Posterior cingulate gyrus (tissue), 11 donors: ENCODE data around the gene SEZ6L2.
"Not testable (repeated sequence)": the region's sequence is repeated elsewhere in the genome, so short reads cannot be mapped to it uniquely, and the experiment has no call there.

Source experiments
- DNase-seq, 10 donors: peaks; one replicate each; pipeline versions ENCODE4 v3.0.0 to v3.0.0-alpha.2; 2020 to 2021; ENCODE audit warnings: mixed read lengths in 3 of 10
- intact Hi-C: fragments of 100-400 bp; cut with DNase I; formaldehyde crosslinking; loops from one replicate; pipeline ENCODE4 v1.15.1; 2023

SEZ6L2 gene

GRCh38 chr16:29893553-29893952 lies 5.8 kb downstream of the SEZ6L2 start:
- intact Hi-C loops = no loop called here

GRCh38 chr16:29892458-29892813 lies 6.9 kb downstream of the SEZ6L2 start:
- no peak for DNase-seq
- intact Hi-C loops = no loop called here

More at GRCh38 chr16:29893553-29893952, 5.8 kb downstream of the SEZ6L2 start:
- DNase-seq = peak in 1 of 10 donors; percentile 1

DNA sequence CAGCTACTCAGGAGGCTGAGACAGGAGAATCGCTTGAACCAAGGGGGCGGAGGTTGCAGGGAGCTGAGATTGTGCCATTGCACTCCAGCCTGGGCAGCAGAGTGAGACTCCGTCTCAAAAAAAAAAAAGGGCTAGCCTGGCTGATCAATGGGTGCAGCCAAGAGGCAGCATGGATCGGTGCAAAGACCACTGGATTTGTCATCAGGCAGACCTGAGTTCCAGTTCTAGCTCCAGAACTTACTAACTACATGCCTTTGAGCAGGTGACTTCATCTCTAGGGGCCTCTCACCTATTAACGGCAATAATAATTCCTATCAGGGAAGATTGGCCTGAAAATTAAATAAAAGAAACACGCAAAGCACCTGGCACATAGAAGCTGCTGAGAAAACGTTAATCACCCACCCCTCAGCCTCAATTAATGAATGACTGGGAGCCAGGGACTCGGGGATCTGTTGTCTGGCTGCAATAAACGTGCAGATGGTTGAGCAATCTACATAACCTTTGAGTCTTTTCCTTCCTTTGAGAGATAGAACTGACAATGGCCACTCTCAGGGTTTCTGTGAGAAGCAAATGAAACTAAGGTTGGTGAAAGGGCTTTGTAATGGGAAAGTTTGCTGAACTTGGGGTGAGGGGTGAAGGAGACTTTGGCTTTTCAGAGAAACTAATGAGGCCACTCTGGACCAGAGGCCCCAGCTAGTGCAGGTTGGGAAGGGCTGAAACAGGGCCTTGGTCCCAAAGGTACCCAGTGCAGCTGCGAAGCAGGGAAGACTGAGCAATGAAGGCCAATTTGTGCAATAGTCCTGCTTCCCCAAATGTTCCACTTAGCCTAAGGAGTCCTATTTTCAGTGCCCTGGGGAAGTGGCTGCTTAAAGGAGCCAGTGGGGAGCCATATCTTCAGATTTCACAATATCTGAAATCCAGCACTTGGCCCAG lies 7.6 kb downstream of the SEZ6L2 start:
- DNase-seq = peak in 1 of 10 donors; percentile 33
- intact Hi-C loops = no loop called here

DNA sequence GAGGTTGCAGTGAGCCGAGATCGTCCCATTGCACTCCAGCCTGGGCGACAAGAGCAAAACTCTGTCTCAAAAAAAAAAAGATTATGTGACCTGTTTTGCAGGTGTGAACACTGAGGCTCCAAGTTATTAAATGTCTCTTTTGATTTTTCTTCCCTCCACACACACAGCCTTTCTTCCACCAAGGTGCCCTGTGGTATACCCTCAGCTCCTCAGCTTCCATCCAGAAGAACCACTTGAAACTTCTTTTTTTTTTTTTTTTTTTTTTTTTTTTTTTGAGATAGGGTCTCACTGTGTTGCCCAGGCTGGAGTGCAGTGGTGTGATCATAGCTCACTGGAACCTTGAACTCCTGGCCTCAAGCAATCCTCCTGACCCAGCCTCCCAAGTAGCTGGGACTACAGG lies 10.0 kb downstream of the SEZ6L2 start:
- intact Hi-C loops = not testable (repeated sequence)
- peak in 1 of 10 donors; percentile 14 for DNase-seq

DNA sequence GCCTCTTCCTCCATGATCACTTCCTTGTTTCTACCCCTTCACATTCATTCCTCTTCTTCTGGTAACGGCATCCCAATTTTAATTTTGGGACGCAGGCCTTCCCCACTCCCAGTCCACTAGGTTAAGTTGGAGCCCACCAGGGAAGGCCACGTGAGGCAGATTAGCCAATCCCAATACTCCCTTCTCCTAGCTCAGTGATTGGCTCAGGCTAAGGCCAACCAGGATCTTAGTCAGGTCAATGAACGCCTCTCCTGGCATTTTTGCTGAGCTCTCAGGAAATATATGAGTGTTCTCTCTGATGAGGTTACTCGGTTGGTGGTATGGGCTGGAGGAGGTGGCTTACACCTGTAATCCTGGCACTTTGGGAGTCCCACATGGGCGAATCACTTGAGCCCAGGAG lies 15.4 kb downstream of the SEZ6L2 start:
- DNase-seq = peak in 1 of 10 donors; percentile 7
- intact Hi-C loops = no loop called here

DNA sequence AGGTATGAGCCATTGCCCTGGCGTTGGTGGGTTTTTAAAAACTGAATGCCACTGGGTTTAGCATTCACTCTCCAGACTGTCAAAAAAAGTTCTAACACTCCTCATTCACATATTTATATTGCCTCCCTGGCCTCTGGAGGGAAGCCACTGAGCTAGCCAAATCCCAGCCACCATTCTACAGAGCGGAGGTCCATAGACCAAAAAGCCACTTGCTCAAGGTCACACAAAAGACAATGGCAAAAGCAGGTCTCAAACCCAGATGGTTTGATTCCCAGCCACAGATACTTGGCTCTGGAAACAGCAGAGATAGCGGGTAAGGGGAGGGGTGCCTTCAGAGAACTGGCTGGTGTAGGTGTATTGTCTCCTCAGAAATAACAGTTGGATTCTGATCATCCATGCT lies 18.3 kb downstream of the SEZ6L2 start:
- no peak for DNase-seq
- intact Hi-C loops = no loop called here

- no peak for DNase-seq
- intact Hi-C loops = no loop called here
Measured at GRCh38 chr16:29878172-29878571, 21.2 kb downstream of the SEZ6L2 start.

GRCh38 chr16:29877266-29877961 lies 21.9 kb downstream of the SEZ6L2 start:
- DNase-seq = peak in 4 of 10 donors; percentile 53 to 90 (median 74)
- intact Hi-C loops = no loop called here

GRCh38 chr16:29876594-29877249 lies 22.6 kb downstream of the SEZ6L2 start:
- intact Hi-C loops = no loop called here
- no peak for DNase-seq

DNA sequence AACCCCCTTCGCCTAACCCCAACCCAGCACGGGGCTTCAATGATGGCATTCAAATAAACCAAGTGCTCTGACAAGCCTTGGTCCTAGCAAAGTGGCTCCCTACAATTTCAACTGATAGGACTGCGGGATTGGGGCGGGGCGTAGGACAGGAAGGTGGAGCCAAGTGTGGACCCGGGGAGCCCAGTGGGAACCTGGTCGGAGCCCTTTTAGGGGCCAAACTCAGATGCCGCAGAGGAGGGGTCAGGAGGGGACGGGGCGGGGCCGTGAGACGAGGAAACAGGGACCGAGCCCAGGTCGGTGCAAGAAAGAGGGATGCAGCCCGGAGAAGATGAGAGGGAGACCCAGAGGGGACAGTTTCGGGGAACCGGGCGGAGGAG lies 23.1 kb downstream of the SEZ6L2 start:
- intact Hi-C loops = no loop called here

GRCh38 chr16:29875206-29875605 lies 24.1 kb downstream of the SEZ6L2 start:
- no peak for DNase-seq
- intact Hi-C loops = no loop called here

More for the DNA sequence above, 23.1 kb downstream of the SEZ6L2 start:
- DNase-seq = no peak

GRCh38 chr16:29873319-29873718 lies 26.0 kb downstream of the SEZ6L2 start:
- intact Hi-C loops = no loop called here
- no peak for DNase-seq

- intact Hi-C loops = no loop called here
- DNase-seq = no peak
Measured at GRCh38 chr16:29871822-29872546, 27.4 kb downstream of the SEZ6L2 start.

DNA sequence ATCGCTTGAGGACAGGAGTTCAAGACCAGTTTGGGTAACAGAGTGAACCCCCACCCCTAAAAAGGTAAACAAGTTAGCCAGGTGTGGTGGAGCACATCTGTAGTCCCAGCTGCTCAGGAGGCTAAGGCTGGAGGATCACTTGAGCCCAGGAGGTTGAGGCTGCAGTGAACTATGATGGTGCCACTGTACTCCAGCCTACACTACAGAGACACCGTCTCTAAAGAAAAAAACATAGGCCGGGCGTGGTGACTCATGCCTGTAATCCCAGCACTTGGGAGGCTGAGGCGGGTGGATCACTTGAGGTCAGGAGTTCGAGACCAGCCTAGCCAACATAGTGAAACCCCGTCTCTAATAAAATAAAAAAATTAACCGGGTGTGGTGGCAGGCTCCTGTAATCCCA lies 30.3 kb downstream of the SEZ6L2 start:
- DNase-seq, intact Hi-C loops: not testable (repeated sequence)

GRCh38 chr16:29868396-29869009 lies 30.8 kb downstream of the SEZ6L2 start:
- intact Hi-C loops = no loop called here
- DNase-seq = no peak

- intact Hi-C loops = loop anchor here (5.0 kb wide), 1 partner anchor 108 kb away; the partner anchor contains the start of gene TAOK2
- no peak for DNase-seq
Measured at GRCh38 chr16:29864205-29864604, 35.1 kb downstream of the SEZ6L2 start.

GRCh38 chr16:29863669-29863984 lies 35.7 kb downstream of the SEZ6L2 start:
- intact Hi-C loops = loop anchor here (1.0 to 5.0 kb wide), 2 partner anchors 48 to 109 kb away; partner anchors contain the start of gene TAOK2
- peak in 1 of 10 donors; percentile 24 for DNase-seq

GRCh38 chr16:29862884-29863668 lies 36.3 kb downstream of the SEZ6L2 start, which contains the start of gene CDIPT:
TSS of gene CDIPT (minus strand) at chr16:29863226. CDS start at chr16:29862857, 369 bp downstream.
- DNase-seq = peak; percentile 89 to 100 (median 94)
- intact Hi-C loops = loop anchor here (1.0 to 5.0 kb wide), 2 partner anchors 48 to 109 kb away; partner anchors contain the start of gene TAOK2

- intact Hi-C loops = loop anchor here (5.0 kb wide), 1 partner anchor 110 kb away; the partner anchor contains the start of gene TAOK2
- peak in 5 of 10 donors; percentile 19 to 86 (median 33) for DNase-seq
Measured at GRCh38 chr16:29862383-29862883, 36.9 kb downstream of the SEZ6L2 start.
